SK-N-MC (cell line): Measurements from ENCODE around the gene MAPK13.

ENCODE experiments used
- DNase-seq: peaks from one replicate; pipeline ENCODE4 v3.0.0-alpha.2; 2011; ENCODE audit warnings: low read depth, low spot score
- H3K27ac ChIP-seq: fragments of 200-600 bp; sonication (generic); 2 replicates; pipeline ENCODE4 v1.5.1; 2016; ENCODE audit warnings: mixed run types
- H3K36me3 ChIP-seq: fragments of 200-600 bp; sonication (generic); 2 replicates; pipeline ENCODE4 v1.6.1; 2017; ENCODE audit warnings: antibody characterized with exemption, low read length, mixed read lengths; ENCODE audit not compliant: insufficient read depth
- H3K4me3 ChIP-seq: fragments of 200-600 bp; sonication (generic); 2 replicates; pipeline ENCODE4 v1.5.1; 2016
- H3K9ac ChIP-seq: fragments of 200-600 bp; sonication (generic); 2 replicates; pipeline ENCODE4 v1.8.0; 2017; ENCODE audit warnings: mixed run types, mixed read lengths; ENCODE audit not compliant: insufficient read length
- H3K9me3 ChIP-seq: fragments of 200-600 bp; sonication (generic); 2 replicates; pipeline ENCODE4 v1.6.1; 2017; ENCODE audit warnings: low read depth, mild to moderate bottlenecking, antibody characterized with exemption, low read length, moderate library complexity, mixed read lengths
- EZH2 ChIP-seq: fragments of 200-600 bp; sonication (generic); IDR thresholded peaks from one replicate; pipeline ENCODE4 v1.6.1; 2017; ENCODE audit warnings: antibody characterized with exemption
- FOXP2 ChIP-seq: optimal IDR thresholded peaks from 2 replicates; pipeline ENCODE3; 2011; ENCODE audit warnings: mild to moderate bottlenecking, moderate library complexity; ENCODE audit not compliant: insufficient read depth; ENCODE audit errors: extremely low read length, control extremely low read depth
- POLR2AphosphoS5 ChIP-seq: IDR thresholded peaks from 2 replicates; pipeline ENCODE4 v1.6.1; 2012; ENCODE audit warnings: mild to moderate bottlenecking, low read depth, low read length, borderline replicate concordance

MAPK13 gene

DNA sequence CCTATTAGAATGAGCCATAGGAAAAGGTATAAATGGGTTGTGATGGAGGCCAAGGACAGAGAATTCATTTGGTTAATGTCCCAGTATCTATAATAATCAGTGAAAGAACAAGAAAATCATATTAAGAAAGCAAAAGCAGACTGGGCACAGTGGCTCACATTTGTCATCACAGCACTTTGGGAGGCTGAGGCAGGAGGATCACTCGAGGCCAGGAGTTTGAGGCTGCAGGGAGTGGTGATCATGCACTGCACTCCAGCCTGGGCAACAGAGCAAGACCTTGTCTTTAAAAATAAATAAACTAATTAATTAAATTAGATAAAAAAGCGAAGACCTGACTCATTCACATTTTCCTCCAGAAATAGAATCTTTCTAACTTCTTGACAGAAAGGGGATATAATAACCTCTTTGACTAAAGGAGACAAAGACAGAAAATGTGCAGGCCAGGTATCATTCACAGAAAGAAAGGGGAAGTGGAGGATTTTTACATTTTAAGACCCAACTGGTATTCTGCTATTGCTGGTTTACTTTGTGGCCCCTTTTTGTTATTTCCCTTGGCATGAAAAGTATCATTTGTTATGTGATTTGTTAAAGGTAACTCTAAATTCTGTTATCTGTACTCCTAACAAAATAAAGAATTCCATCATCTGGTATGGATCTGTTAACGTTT is 31.9 kb upstream of the MAPK13 start:
- TF ChIP-seq EZH2 (no peak), FOXP2 (no peak)
- no peak for DNase-seq
- H3K4me3 ChIP-seq = no peak overlapping the region
- no peaks in the 10 kb centered on the region for H3K9me3 ChIP-seq
- H3K9ac ChIP-seq = no peak overlapping the region
- no peak overlapping the region for H3K27ac ChIP-seq
- H3K36me3 ChIP-seq = peaks cover 20% of the 10 kb centered on the region

DNA sequence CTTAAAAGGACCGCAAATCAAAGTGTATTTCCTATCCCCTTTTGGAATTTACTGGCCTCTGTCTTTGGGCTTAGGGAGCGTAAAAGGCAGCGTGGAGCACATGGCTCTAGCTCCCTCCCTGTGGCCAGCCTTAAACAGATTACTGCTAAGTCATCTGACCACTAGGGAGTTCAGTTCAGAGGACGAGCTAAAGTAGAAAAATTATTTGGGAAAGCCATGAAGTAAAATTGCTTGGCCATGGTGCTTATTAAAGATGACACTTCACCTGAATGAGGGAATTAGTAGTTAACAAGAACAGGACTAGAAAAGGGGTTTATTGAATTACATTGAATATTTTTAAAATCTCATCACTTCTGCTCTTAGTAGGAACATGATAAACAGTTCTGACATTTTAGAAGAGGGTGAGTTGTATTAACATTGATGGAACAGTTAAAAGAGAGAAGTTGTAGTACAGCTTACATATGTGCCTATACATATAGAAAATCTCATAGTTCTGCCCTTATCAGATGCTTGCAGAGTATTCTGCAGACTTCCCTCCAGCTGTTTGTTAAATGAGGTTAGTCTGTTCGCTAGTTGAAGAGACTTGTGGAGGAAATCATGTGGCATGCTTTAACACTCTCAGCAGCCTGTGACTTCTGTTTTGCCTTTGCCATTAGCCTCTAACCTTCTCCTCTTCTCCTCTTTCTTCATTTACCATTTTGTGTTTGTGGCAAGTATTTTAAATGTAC is 31.2 kb upstream of the MAPK13 start:
- Histone ChIP-seq H3K9me3 (no peaks in the 10 kb centered on the region), H3K36me3 (peaks cover 20% of the 10 kb centered on the region), H3K27ac (no peak overlapping the region), H3K4me3 (no peak overlapping the region), H3K9ac (no peak overlapping the region)
- no peak for TF ChIP-seq FOXP2
- no peak for TF ChIP-seq EZH2
- no peak for TF ChIP-seq POLR2AphosphoS5
- no peak for DNase-seq

DNA sequence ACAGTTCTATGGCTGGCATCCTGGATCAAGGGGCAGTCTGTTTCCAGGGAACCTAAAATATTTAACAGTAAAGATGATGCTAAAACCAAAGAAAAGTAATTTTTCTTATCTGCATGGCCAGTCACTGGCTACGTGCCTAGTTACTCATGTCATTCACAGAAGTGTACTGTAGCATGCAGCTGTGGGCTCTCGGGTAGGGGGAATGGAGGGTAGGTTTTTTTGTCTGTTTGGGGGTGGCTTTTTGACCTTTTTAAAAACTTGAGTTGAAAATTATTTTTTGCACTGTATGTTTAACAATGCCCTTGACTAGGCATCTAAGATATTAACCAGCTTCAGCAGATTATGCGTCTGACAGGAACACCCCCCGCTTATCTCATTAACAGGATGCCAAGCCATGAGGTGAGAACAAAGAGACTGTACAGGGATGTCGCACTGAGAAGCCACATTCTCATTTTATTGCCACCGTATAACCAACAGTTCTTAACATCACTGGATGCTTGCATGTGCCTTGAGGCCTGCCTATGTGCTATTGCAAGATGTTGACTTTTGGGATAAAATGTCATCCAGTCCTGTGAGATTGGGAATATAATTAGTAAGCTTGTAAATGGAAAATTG is 30.3 kb upstream of the MAPK13 start:
- no peak for TF ChIP-seq POLR2AphosphoS5
- no peak for TF ChIP-seq EZH2
- TF ChIP-seq FOXP2 = no peak
- no peak overlapping the region for H3K4me3 ChIP-seq
- DNase-seq = no peak
- no peak overlapping the region for H3K9ac ChIP-seq
- H3K27ac ChIP-seq = no peak overlapping the region
- peaks cover 20% of the 10 kb centered on the region for H3K36me3 ChIP-seq
- H3K9me3 ChIP-seq = no peaks in the 10 kb centered on the region

DNA sequence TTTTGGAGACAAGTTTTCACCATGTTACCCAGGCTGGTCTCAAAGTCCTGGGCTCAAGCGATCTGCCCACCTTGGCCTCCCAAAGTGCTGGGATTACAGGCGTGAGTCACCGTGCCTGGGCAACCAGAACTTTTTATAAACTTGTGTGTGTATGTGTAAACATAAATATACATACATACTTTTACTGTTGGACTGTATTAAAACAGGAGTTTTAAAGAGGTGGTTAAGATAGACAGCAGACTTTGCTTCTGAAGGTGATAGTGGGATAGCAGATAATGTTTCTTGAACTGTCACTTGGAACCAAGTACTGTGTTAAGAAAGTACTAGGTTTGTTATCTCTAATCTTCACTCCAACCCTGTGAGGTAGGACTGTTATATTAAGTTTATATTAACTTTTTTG is 28.6 kb upstream of the MAPK13 start:
- TF ChIP-seq POLR2AphosphoS5 (no peak), FOXP2 (no peak), EZH2 (no peak)
- no peak overlapping the region for H3K9ac ChIP-seq
- H3K9me3 ChIP-seq = no peaks in the 10 kb centered on the region
- DNase-seq = no peak
- no peak overlapping the region for H3K27ac ChIP-seq
- peaks cover 14% of the 10 kb centered on the region; the same call in 1 of the 2 replicates for H3K36me3 ChIP-seq
- no peak overlapping the region for H3K4me3 ChIP-seq

DNA sequence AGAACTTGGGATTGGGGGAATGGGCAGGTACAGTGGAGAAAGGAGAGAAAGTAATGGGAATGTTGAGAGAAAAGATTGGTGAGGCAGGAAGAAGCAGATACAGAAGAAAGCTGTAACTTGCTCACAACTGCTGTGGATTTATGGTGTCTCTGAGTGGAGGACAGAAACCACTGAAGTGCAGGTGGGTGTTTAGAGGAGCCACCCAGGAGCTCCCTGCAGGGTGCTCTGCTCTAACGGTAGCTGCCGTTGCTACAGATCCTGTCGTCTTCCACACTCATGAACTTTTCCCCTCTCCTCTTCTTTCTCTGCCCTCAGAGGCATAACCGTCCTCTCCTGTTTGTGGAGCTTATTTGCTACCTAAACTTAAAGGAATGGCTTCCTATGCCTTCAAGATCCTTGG is 27.5 kb upstream of the MAPK13 start:
- H3K36me3 ChIP-seq = peaks cover 21% of the 10 kb centered on the region
- no peaks in the 10 kb centered on the region for H3K9me3 ChIP-seq
- no peak overlapping the region for H3K4me3 ChIP-seq
- H3K27ac ChIP-seq = no peak overlapping the region
- no peak for TF ChIP-seq POLR2AphosphoS5
- TF ChIP-seq FOXP2 = no peak
- H3K9ac ChIP-seq = no peak overlapping the region
- DNase-seq = no peak

DNA sequence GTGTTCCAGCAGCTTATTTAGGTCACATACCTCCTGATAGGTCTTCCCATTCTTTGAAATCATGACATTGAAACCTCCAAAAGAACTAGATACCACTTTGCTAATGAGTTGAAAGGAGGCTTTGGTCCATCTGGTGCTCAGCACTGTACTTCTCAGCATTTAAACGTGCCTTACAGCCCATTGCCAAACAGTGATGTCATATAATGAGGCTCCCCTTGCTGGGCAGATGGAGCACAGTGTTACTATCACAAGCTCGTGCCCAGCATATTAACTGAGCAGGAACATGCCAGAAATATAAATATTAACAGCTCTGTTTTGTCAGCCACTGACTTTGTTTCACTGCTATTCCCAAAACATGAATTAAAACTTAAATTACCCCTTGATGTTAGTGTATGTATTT is 25.5 kb upstream of the MAPK13 start:
- Histone ChIP-seq H3K9ac (no peak overlapping the region), H3K27ac (no peak overlapping the region), H3K36me3 (peaks cover 35% of the 10 kb centered on the region), H3K4me3 (no peak overlapping the region), H3K9me3 (no peaks in the 10 kb centered on the region)
- DNase-seq = no peak
- TF ChIP-seq EZH2 = no peak

DNA sequence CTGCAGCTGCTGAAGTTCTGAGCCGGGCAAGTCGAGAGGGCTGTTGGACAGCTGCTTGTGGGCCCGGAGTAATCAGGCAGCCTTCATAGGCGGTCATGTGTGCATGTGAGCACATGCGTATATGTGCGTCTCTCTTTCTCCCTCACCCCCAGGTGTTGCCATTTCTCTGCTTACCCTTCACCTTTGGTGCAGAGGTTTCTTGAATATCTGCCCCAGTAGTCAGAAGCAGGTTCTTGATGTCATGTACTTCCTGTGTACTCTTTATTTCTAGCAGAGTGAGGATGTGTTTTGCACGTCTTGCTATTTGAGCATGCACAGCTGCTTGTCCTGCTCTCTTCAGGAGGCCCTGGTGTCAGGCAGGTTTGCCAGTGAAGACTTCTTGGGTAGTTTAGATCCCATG is 21.2 kb upstream of the MAPK13 start:
- DNase-seq = no peak
- no peak overlapping the region for H3K9ac ChIP-seq
- TF ChIP-seq EZH2 (no peak), FOXP2 (no peak), POLR2AphosphoS5 (no peak)
- no peak overlapping the region for H3K4me3 ChIP-seq
- no peak overlapping the region for H3K27ac ChIP-seq
- H3K9me3 ChIP-seq = no peaks in the 10 kb centered on the region
- peaks cover 28% of the 10 kb centered on the region for H3K36me3 ChIP-seq

DNA sequence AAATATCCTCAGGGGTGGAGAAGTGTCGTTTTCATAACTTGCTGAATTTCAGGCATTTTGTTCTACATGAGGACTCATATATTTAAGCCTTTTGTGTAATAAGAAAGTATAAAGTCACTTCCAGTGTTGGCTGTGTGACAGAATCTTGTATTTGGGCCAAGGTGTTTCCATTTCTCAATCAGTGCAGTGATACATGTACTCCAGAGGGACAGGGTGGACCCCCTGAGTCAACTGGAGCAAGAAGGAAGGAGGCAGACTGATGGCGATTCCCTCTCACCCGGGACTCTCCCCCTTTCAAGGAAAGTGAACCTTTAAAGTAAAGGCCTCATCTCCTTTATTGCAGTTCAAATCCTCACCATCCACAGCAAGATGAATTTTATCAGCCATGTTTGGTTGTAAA is 20.3 kb upstream of the MAPK13 start:
- DNase-seq = no peak
- no peak overlapping the region for H3K9ac ChIP-seq
- H3K27ac ChIP-seq = no peak overlapping the region
- H3K36me3 ChIP-seq = peaks cover 28% of the 10 kb centered on the region
- H3K9me3 ChIP-seq = no peaks in the 10 kb centered on the region
- no peak overlapping the region for H3K4me3 ChIP-seq
- no peak for TF ChIP-seq FOXP2
- no peak for TF ChIP-seq POLR2AphosphoS5
- TF ChIP-seq EZH2 = no peak

DNA sequence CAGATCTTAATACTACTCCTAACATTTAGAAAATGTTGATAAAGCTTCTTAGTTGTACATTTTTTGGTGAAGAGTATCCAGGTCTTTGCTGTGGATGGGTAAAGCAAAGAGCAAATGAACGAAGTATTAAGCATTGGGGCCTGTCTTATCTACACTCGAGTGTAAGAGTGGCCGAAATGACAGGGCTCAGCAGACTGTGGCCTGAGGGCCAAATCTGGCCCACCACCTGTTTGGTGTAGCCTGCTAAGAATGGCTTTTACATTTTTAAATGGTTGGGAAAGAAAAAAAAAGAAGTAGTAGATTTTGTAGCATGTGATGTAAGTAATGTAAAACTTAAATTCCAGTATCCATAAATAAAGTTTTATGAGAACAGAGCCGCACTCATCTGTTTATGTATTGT is 19.4 kb upstream of the MAPK13 start:
- Histone ChIP-seq H3K27ac (no peak overlapping the region), H3K36me3 (peaks cover 28% of the 10 kb centered on the region), H3K9me3 (no peaks in the 10 kb centered on the region), H3K4me3 (no peak overlapping the region), H3K9ac (no peak overlapping the region)
- no peak for TF ChIP-seq EZH2
- TF ChIP-seq FOXP2 = no peak
- no peak for TF ChIP-seq POLR2AphosphoS5
- no peak for DNase-seq
